ENCODE results near the gene MYO6. TPM values are rescaled to one million over a fixed set of nuclear protein-coding genes. Genes with fewer than 3 reads are reported as not detected.

The MYO6 gene
- total and polyA plus RNA-seq, 2 experiments from 2014 or later = 39.8 to 71.1 TPM

GRCh38 chr6:75759207-75759606 lies 10.2 kb downstream of the MYO6 start:
- no peak for DNase-seq (ENCODE audit: low spot score)
- H4K20me1 ChIP-seq (ENCODE audit: insufficient read depth, poor library complexity, severe bottlenecking) = peaks cover 27% of the 10 kb centered on the region
- no peak overlapping the region for H3K4me3 ChIP-seq
- H3K9me3 ChIP-seq (ENCODE audit: low read depth) = no peaks in the 10 kb centered on the region
- no peak overlapping the region for H3K4me2 ChIP-seq
- TF ChIP-seq, protein P1, sequence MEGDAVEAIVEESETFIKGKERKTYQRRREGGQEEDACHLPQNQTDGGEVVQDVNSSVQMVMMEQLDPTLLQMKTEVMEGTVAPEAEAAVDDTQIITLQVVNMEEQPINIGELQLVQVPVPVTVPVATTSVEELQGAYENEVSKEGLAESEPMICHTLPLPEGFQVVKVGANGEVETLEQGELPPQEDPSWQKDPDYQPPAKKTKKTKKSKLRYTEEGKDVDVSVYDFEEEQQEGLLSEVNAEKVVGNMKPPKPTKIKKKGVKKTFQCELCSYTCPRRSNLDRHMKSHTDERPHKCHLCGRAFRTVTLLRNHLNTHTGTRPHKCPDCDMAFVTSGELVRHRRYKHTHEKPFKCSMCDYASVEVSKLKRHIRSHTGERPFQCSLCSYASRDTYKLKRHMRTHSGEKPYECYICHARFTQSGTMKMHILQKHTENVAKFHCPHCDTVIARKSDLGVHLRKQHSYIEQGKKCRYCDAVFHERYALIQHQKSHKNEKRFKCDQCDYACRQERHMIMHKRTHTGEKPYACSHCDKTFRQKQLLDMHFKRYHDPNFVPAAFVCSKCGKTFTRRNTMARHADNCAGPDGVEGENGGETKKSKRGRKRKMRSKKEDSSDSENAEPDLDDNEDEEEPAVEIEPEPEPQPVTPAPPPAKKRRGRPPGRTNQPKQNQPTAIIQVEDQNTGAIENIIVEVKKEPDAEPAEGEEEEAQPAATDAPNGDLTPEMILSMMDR (IDR thresholded peaks at IDR 0.05; ENCODE audit: poor library complexity) = no peak
- TF ChIP-seq EZH2phosphoT487 (IDR thresholded peaks at IDR 0.05; ENCODE audit: low read depth, severe bottlenecking, unreplicated experiment) (no peak), EZH2 (IDR thresholded peaks at IDR 0.05; ENCODE audit: borderline replicate concordance) (no peak)
- H3K4me1 ChIP-seq (ENCODE audit: insufficient read depth) = peaks cover 22% of the 10 kb centered on the region
- H3K36me3 ChIP-seq (replicated peaks; ENCODE audit: insufficient read depth, low read depth) = no peaks in the 10 kb centered on the region
- no peak overlapping the region for H3K27ac ChIP-seq
- H3K9me2 ChIP-seq (replicated peaks; ENCODE audit: insufficient read depth) = no peaks in the 10 kb centered on the region
- no peaks in the 10 kb centered on the region for H3K27me3 ChIP-seq
- peaks cover 100% of the 10 kb centered on the region for H3K79me2 ChIP-seq
- 63% methylated on average over 5 of the region's 5 CpGs for WGBS (ENCODE audit: low lambda C conversion rate, missing lambda C conversion rate)
- H2AFZ ChIP-seq = no peak overlapping the region

DNA sequence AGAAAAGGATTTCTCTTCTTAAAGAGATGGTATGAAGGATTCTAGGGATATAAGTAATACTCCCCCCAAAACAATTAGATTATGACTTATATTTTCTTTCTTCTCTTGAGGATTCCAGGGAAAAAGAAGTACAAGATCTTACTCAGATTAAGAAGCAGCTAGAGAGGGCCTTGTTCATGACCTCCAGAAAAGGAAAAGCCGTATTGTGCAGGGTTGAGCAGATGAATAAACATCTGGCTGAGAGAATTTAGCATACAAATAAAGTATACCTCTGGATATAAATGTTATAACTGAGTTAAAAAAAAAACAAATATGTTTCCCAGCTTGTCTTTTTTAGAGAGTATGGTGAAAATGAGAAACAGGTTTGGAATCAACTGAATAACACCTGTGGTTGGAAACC lies 11.3 kb downstream of the MYO6 start:
- Histone ChIP-seq H3K27me3 (no peaks in the 10 kb centered on the region), H3K4me3 (no peak overlapping the region), H3K79me2 (peaks cover 100% of the 10 kb centered on the region), H3K9me2 (replicated peaks; ENCODE audit: insufficient read depth) (no peaks in the 10 kb centered on the region), H3K4me2 (no peak overlapping the region), H2AFZ (no peak overlapping the region), H4K20me1 (ENCODE audit: insufficient read depth, poor library complexity, severe bottlenecking) (peaks cover 31% of the 10 kb centered on the region), H3K4me1 (ENCODE audit: insufficient read depth) (peaks cover 22% of the 10 kb centered on the region), H3K9me3 (ENCODE audit: low read depth) (no peaks in the 10 kb centered on the region), H3K27ac (peak overlapping the region; percentile 1), H3K36me3 (replicated peaks; ENCODE audit: insufficient read depth, low read depth) (no peaks in the 10 kb centered on the region)
- WGBS (ENCODE audit: low lambda C conversion rate, missing lambda C conversion rate) = 76% methylated on average over 1 of the region's 1 CpG
- DNase-seq (ENCODE audit: low spot score) = no peak
- TF ChIP-seq EZH2 (IDR thresholded peaks at IDR 0.05; ENCODE audit: borderline replicate concordance) (no peak), EZH2phosphoT487 (IDR thresholded peaks at IDR 0.05; ENCODE audit: low read depth, severe bottlenecking, unreplicated experiment) (no peak)
- TF ChIP-seq, protein P1 (IDR thresholded peaks at IDR 0.05; ENCODE audit: poor library complexity) = no peak

DNA sequence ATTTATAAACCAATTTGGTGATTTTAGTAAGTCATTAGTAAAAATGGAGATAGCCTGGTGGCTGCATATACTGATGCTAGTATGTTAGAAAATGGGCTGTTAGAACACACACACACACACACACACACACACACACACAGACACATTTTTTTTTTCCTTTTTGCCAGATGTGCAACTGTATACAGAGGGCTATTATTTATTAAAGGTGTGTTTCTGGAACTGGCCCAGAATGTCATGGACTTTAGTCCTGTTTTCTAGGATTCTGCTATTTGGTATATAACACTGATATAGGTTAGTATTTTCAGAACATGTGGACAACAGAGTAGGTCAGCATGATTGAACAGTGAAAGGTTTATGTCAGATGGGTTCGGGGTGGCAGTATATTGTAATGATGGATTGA lies 12.4 kb downstream of the MYO6 start:
- peaks cover 22% of the 10 kb centered on the region for H3K4me1 ChIP-seq (ENCODE audit: insufficient read depth)
- H3K9me3 ChIP-seq (ENCODE audit: low read depth) = no peaks in the 10 kb centered on the region
- no peak for DNase-seq (ENCODE audit: low spot score)
- H2AFZ ChIP-seq = no peak overlapping the region
- 93% methylated on average over 1 of the region's 1 CpG for WGBS (ENCODE audit: low lambda C conversion rate, missing lambda C conversion rate)
- H3K27ac ChIP-seq = peak overlapping the region; percentile 34
- H3K79me2 ChIP-seq = peaks cover 100% of the 10 kb centered on the region
- no peak for TF ChIP-seq EZH2phosphoT487 (IDR thresholded peaks at IDR 0.05; ENCODE audit: low read depth, severe bottlenecking, unreplicated experiment)
- TF ChIP-seq, protein P1 (IDR thresholded peaks at IDR 0.05; ENCODE audit: poor library complexity) = no peak
- no peaks in the 10 kb centered on the region for H3K27me3 ChIP-seq
- no peak overlapping the region for H3K4me2 ChIP-seq
- H3K36me3 ChIP-seq (replicated peaks; ENCODE audit: insufficient read depth, low read depth) = no peaks in the 10 kb centered on the region
- H3K4me3 ChIP-seq = no peak overlapping the region
- H4K20me1 ChIP-seq (ENCODE audit: insufficient read depth, poor library complexity, severe bottlenecking) = peaks cover 31% of the 10 kb centered on the region
- H3K9me2 ChIP-seq (replicated peaks; ENCODE audit: insufficient read depth) = no peaks in the 10 kb centered on the region

GRCh38 chr6:75762063-75762462 lies 13.0 kb downstream of the MYO6 start:
- Histone ChIP-seq H3K79me2 (peaks cover 100% of the 10 kb centered on the region), H3K9me3 (ENCODE audit: low read depth) (no peaks in the 10 kb centered on the region), H3K27ac (peak overlapping the region; percentile 34), H4K20me1 (ENCODE audit: insufficient read depth, poor library complexity, severe bottlenecking) (peaks cover 32% of the 10 kb centered on the region), H3K4me3 (no peak overlapping the region), H3K27me3 (no peaks in the 10 kb centered on the region), H3K36me3 (replicated peaks; ENCODE audit: insufficient read depth, low read depth) (no peaks in the 10 kb centered on the region), H3K9me2 (replicated peaks; ENCODE audit: insufficient read depth) (no peaks in the 10 kb centered on the region), H2AFZ (no peak overlapping the region), H3K4me2 (no peak overlapping the region), H3K4me1 (ENCODE audit: insufficient read depth) (peaks cover 22% of the 10 kb centered on the region)
- TF ChIP-seq, protein P1 (IDR thresholded peaks at IDR 0.05; ENCODE audit: poor library complexity) = no peak
- TF ChIP-seq EZH2phosphoT487 (IDR thresholded peaks at IDR 0.05; ENCODE audit: low read depth, severe bottlenecking, unreplicated experiment) (no peak), EZH2 (IDR thresholded peaks at IDR 0.05; ENCODE audit: borderline replicate concordance) (no peak)
- no peak for DNase-seq (ENCODE audit: low spot score)
- WGBS (ENCODE audit: low lambda C conversion rate, missing lambda C conversion rate) = 73% methylated on average over 8 of the region's 8 CpGs
